Measurements from ENCODE around the gene HLA-DPB1. TPM values are rescaled to one million over a fixed set of nuclear protein-coding genes. Genes with fewer than 3 reads are reported as not detected.

The HLA-DPB1 gene
- total RNA-seq, result 6.3 and 9.2 TPM in 2 replicates

GRCh38 chr6:33075568-33076405 is at the start of gene HLA-DPB1:
HLA-DPB1 (plus strand) TSS chr6:33075990; CDS start chr6:33076042, 52 bp downstream.

GRCh38 chr6:33073431-33073871 is 2.3 kb upstream of the HLA-DPB1 start, which contains the start of gene HLA-DPA1:
HLA-DPA1 (minus strand) TSS chr6:33073649.

Other genes starting within 250 kb of the HLA-DPB1 start
- gene TAP2, start 237.3 kb upstream of the HLA-DPB1 start, total RNA-seq, result 36.6 and 42.7 TPM in 2 replicates
- gene PSMB8, start 231.9 kb upstream of the HLA-DPB1 start, total RNA-seq, result 46.6 and 69.2 TPM in 2 replicates
- 35.1 and 52.2 TPM in 2 replicates for gene TAP1, start 222.3 kb upstream of the HLA-DPB1 start, total RNA-seq
- gene PSMB9, start 221.8 kb upstream of the HLA-DPB1 start, total RNA-seq, result 8.6 and 32.4 TPM in 2 replicates
- gene HLA-DMB, start 135.0 kb upstream of the HLA-DPB1 start, total RNA-seq, result 0.27 TPM in 1 of 2 replicates, not detected in the other
- gene HLA-DMA, start 122.9 kb upstream of the HLA-DPB1 start, total RNA-seq, result 0.27 and 0.75 TPM in 2 replicates
- gene BRD2, start 107.4 kb upstream of the HLA-DPB1 start, total RNA-seq, result 48.0 and 63.6 TPM in 2 replicates
- gene HLA-DOA, start 66.4 kb upstream of the HLA-DPB1 start, total RNA-seq, result under 0.01 TPM in 1 of 2 replicates, not detected in the other
- 1.9 and 3.5 TPM in 2 replicates for gene HLA-DPA1, start 2.3 kb upstream of the HLA-DPB1 start, total RNA-seq
- gene COL11A2, start 116.5 kb downstream of the HLA-DPB1 start, total RNA-seq, result 0.09 and 0.19 TPM in 2 replicates
- 18.3 and 20.6 TPM in 2 replicates for gene RXRB, start 124.7 kb downstream of the HLA-DPB1 start, total RNA-seq
- 108 and 126 TPM in 2 replicates for gene SLC39A7, start 124.9 kb downstream of the HLA-DPB1 start, total RNA-seq
- 3.6 and 4.7 TPM in 2 replicates for gene HSD17B8, start 128.7 kb downstream of the HLA-DPB1 start, total RNA-seq
- gene RING1, start 132.5 kb downstream of the HLA-DPB1 start, total RNA-seq, result 17.6 and 23.9 TPM in 2 replicates
- 30.0 and 35.5 TPM in 2 replicates for gene VPS52, start 195.9 kb downstream of the HLA-DPB1 start, total RNA-seq
- gene RPS18, start 196.1 kb downstream of the HLA-DPB1 start, total RNA-seq, result 6,632 and 6,752 TPM in 2 replicates
- gene B3GALT4, start 201.1 kb downstream of the HLA-DPB1 start, total RNA-seq, result 2.1 and 3.3 TPM in 2 replicates
- gene WDR46, start 213.2 kb downstream of the HLA-DPB1 start, total RNA-seq, result 89.8 and 104 TPM in 2 replicates
- gene PFDN6, start 213.6 kb downstream of the HLA-DPB1 start, total RNA-seq, result 47.1 and 52.0 TPM in 2 replicates
- gene RGL2, start 223.0 kb downstream of the HLA-DPB1 start, total RNA-seq, result 34.2 and 41.3 TPM in 2 replicates
- gene TAPBP, start 238.1 kb downstream of the HLA-DPB1 start, total RNA-seq, result 33.2 and 55.3 TPM in 2 replicates
- gene ZBTB22, start 241.8 kb downstream of the HLA-DPB1 start, total RNA-seq, result 11.2 and 18.4 TPM in 2 replicates
- 54.9 and 68.0 TPM in 2 replicates for gene DAXX, start 247.0 kb downstream of the HLA-DPB1 start, total RNA-seq

Measured in endothelial cell of coronary artery (primary cell).